Subcutaneous adipose tissue (tissue), 4 donors: ENCODE results near the gene COL5A2. TPM values are rescaled to one million over a fixed set of nuclear protein-coding genes. Genes with fewer than 3 reads are reported as not detected.

Experiments used
- total RNA-seq, 4 donors: library from RNA; depleted of rRNA; stranded (reverse); fragments of >200 nt; gene quantifications; one replicate each; pipeline ENCODE4 v1.1.0, GENCODE V29; 2016
- TF ChIP-seq, protein P1 (sequence below): fragments of 450-650 bp; IDR thresholded peaks from one replicate; pipeline ENCODE4 v1.5.1; 2016; ENCODE audit warnings: low read depth, mild to moderate bottlenecking, control low read depth, antibody characterized with exemption, moderate library complexity

The COL5A2 gene
- total RNA-seq, 4 donors from 2014 or later: 61.8 to 146 (median 97.2) TPM

- TF ChIP-seq, protein P1, sequence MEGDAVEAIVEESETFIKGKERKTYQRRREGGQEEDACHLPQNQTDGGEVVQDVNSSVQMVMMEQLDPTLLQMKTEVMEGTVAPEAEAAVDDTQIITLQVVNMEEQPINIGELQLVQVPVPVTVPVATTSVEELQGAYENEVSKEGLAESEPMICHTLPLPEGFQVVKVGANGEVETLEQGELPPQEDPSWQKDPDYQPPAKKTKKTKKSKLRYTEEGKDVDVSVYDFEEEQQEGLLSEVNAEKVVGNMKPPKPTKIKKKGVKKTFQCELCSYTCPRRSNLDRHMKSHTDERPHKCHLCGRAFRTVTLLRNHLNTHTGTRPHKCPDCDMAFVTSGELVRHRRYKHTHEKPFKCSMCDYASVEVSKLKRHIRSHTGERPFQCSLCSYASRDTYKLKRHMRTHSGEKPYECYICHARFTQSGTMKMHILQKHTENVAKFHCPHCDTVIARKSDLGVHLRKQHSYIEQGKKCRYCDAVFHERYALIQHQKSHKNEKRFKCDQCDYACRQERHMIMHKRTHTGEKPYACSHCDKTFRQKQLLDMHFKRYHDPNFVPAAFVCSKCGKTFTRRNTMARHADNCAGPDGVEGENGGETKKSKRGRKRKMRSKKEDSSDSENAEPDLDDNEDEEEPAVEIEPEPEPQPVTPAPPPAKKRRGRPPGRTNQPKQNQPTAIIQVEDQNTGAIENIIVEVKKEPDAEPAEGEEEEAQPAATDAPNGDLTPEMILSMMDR: no peak
These were observed 20.3 kb downstream of the COL5A2 start for GRCh38 chr2:189159273-189159672.

GRCh38 chr2:189157939-189158338, 21.6 kb downstream of the COL5A2 start:
- TF ChIP-seq, protein P1: no peak

DNA sequence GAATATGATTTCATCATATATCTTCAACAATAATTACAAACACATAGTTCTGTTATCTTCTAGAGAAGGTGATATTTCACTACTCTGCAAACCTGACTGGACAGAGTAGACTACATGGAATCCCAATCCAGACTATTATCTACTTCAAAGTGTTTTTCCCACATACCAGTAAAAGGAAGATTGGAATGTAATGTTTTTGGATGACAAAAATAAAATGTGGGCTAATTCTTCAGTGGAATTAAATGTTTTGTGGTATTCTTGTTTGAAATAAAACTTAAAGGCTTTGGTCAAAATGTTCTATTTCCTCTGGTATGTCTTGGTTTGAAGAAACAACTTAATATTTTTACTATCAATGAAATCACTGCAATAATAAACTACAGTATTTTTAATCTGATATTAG, 22.1 kb downstream of the COL5A2 start:
- TF ChIP-seq, protein P1: no peak

DNA sequence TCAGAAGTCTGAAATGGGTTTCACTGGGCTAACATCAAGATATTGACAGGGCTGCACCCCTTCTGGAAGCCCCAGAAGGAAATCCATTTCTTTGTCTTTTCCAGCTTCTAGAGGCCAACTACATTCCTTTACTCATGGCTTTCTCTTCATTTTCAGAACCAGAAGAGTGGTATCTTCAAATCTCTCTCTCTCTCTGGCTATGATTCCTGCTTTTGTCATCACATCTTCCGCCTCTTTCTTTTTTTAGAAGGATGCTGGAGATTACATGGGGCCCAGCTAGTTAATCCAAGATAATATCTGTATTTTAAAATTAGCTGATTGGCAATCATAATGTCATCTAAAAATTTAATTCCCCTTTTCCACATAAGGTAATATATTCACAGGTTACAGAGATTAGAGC, 23.8 kb downstream of the COL5A2 start:
- TF ChIP-seq, protein P1: no peak

DNA sequence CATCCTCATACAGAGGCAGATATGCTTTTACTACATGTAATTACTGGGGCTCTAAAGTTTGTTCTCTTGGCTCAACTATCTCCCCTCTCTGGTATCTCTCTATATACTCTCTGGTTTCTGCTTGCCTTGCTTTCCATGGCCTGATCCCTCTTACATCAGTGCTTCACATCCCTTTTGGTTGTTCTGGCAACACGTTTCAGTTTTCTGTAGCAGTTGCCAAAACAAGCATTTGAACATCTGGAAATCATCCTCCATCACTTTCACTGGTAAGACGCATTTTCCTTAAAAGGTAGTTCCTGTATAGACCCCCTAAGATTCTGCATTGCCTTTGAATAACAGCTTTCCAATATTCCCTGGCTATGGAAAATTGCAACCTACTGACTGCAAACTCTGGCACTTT, 25.9 kb downstream of the COL5A2 start:
- TF ChIP-seq, protein P1: no peak

GRCh38 chr2:189152483-189152882, 27.1 kb downstream of the COL5A2 start:
- TF ChIP-seq, protein P1: no peak

DNA sequence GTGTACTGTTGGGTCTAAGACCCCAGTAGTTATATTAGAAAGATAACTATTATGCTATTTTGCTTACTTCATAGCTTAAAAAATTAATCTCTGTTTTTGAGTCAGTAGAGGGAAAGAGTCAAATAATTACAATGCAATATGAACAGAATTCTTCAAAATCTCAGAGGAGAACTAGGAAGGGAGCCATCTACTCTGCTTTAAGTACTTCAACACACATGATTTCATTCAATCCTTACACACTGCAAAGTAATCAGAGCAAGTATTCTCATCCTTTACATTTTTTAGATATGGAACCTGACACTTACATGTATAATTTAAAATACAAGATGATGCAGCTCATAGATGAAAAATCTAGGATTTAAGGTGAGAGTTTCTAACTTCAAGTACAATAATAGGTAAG, 27.7 kb downstream of the COL5A2 start:
- TF ChIP-seq, protein P1: no peak
